IPS DF 6.9 (cell line): ENCODE measurements around the gene DIP2C.

Experiments
- DNase-seq: peaks from one replicate; pipeline ENCODE4 v3.0.0-alpha.2; 2013; ENCODE audit warnings: low read depth, low spot score
- H3K27ac ChIP-seq: one replicate; pipeline ENCODE4 v1.5.1; 2013; ENCODE audit warnings: low read length, control low read depth
- H3K27me3 ChIP-seq: 2 replicates; pipeline ENCODE4 v1.6.1; 2013; ENCODE audit warnings: mild to moderate bottlenecking, low read length; ENCODE audit not compliant: control insufficient read depth, insufficient read depth
- H3K36me3 ChIP-seq: 2 replicates; pipeline ENCODE4 v1.6.1; 2013; ENCODE audit warnings: low read length; ENCODE audit not compliant: control insufficient read depth, insufficient read depth
- H3K4me1 ChIP-seq: 2 replicates; pipeline ENCODE4 v1.6.1; 2013; ENCODE audit warnings: low read length; ENCODE audit not compliant: control insufficient read depth, insufficient read depth
- H3K4me3 ChIP-seq: 2 replicates; pipeline ENCODE4 v1.5.1; 2013; ENCODE audit warnings: mild to moderate bottlenecking, low read length
- H3K9me3 ChIP-seq: 2 replicates; pipeline ENCODE4 v1.6.1; 2013; ENCODE audit warnings: low read length, inconsistent platforms; ENCODE audit not compliant: control insufficient read depth, insufficient read depth
- WGBS: extraction: QIAGEN DNeasy Blood & Tissue Kit; methylation state at CpG from one replicate; pipeline ENCODE4 v1.1.7; 2013; ENCODE audit warnings: mixed read lengths, missing lambda C conversion rate; ENCODE audit not compliant: insufficient read length, insufficient coverage; 5-methylcytosine and 5-hydroxymethylcytosine counted together

Gene DIP2C

GRCh38 chr10:505419-505818, 184.0 kb downstream of the DIP2C start:
- WGBS, result no CpG with 5 or more reads among the region's 3 CpGs
- Histone ChIP-seq H3K4me1 (no peaks in the 10 kb centered on the region), H3K4me3 (no peak overlapping the region), H3K27me3 (peaks cover 47% of the 10 kb centered on the region), H3K27ac (no peak overlapping the region), H3K9me3 (no peaks in the 10 kb centered on the region), H3K36me3 (no peaks in the 10 kb centered on the region)
- DNase-seq, result no peak

- Histone ChIP-seq H3K9me3 (no peaks in the 10 kb centered on the region), H3K27me3 (peaks cover 43% of the 10 kb centered on the region), H3K4me1 (no peaks in the 10 kb centered on the region), H3K36me3 (no peaks in the 10 kb centered on the region), H3K27ac (no peak overlapping the region), H3K4me3 (no peak overlapping the region)
- no peak for DNase-seq
- WGBS, result no CpG with 5 or more reads among the region's 14 CpGs
Observed at GRCh38 chr10:504806-505205, 184.7 kb downstream of the DIP2C start.

GRCh38 chr10:504121-504611, 185.3 kb downstream of the DIP2C start:
- Histone ChIP-seq H3K36me3 (no peaks in the 10 kb centered on the region), H3K27me3 (peaks cover 39% of the 10 kb centered on the region), H3K9me3 (no peaks in the 10 kb centered on the region), H3K27ac (no peak overlapping the region), H3K4me1 (no peaks in the 10 kb centered on the region), H3K4me3 (no peak overlapping the region)
- DNase-seq, result no peak
- WGBS, result no CpG with 5 or more reads among the region's 17 CpGs

- DNase-seq, result no peak
- H3K27me3 ChIP-seq, result peaks cover 29% of the 10 kb centered on the region
- no peaks in the 10 kb centered on the region for H3K4me1 ChIP-seq
Observed at GRCh38 chr10:501596-501995, 187.9 kb downstream of the DIP2C start.

GRCh38 chr10:500876-501275, 188.6 kb downstream of the DIP2C start:
- peaks cover 22% of the 10 kb centered on the region for H3K27me3 ChIP-seq

More at GRCh38 chr10:501596-501995, 187.9 kb downstream of the DIP2C start:
- Histone ChIP-seq H3K27ac (no peak overlapping the region), H3K36me3 (no peaks in the 10 kb centered on the region), H3K9me3 (no peaks in the 10 kb centered on the region), H3K4me3 (no peak overlapping the region)
- WGBS, result no CpG with 5 or more reads among the region's 8 CpGs

GRCh38 chr10:499991-500390, 189.5 kb downstream of the DIP2C start:
- Histone ChIP-seq H3K36me3 (no peaks in the 10 kb centered on the region), H3K27me3 (peaks cover 16% of the 10 kb centered on the region; the same call in 1 of the 2 replicates), H3K4me3 (no peak overlapping the region), H3K27ac (no peak overlapping the region), H3K9me3 (no peaks in the 10 kb centered on the region), H3K4me1 (no peaks in the 10 kb centered on the region)
- DNase-seq, result no peak
- no CpG with 5 or more reads among the region's 4 CpGs for WGBS

More at GRCh38 chr10:500876-501275, 188.6 kb downstream of the DIP2C start:
- no peak overlapping the region for H3K27ac ChIP-seq
- DNase-seq, result no peak
- no peaks in the 10 kb centered on the region for H3K36me3 ChIP-seq
- no peaks in the 10 kb centered on the region for H3K9me3 ChIP-seq
- WGBS, result no CpG with 5 or more reads among the region's 2 CpGs
- H3K4me3 ChIP-seq, result no peak overlapping the region
- H3K4me1 ChIP-seq, result no peaks in the 10 kb centered on the region

- Histone ChIP-seq H3K4me1 (no peaks in the 10 kb centered on the region), H3K27ac (no peak overlapping the region), H3K9me3 (no peaks in the 10 kb centered on the region), H3K4me3 (no peak overlapping the region), H3K27me3 (peaks cover 7% of the 10 kb centered on the region; the same call in 1 of the 2 replicates), H3K36me3 (no peaks in the 10 kb centered on the region)
- no CpG with 5 or more reads among the region's 15 CpGs for WGBS
- DNase-seq, result no peak
Observed at GRCh38 chr10:498760-499435, 190.6 kb downstream of the DIP2C start.

GRCh38 chr10:497898-498451, 191.5 kb downstream of the DIP2C start:
- WGBS, result no CpG with 5 or more reads among the region's 6 CpGs

GRCh38 chr10:497289-497688, 192.2 kb downstream of the DIP2C start:
- Histone ChIP-seq H3K27me3 (no peaks in the 10 kb centered on the region), H3K4me3 (no peak overlapping the region), H3K27ac (no peak overlapping the region), H3K9me3 (no peaks in the 10 kb centered on the region), H3K36me3 (no peaks in the 10 kb centered on the region), H3K4me1 (no peaks in the 10 kb centered on the region)
- no peak for DNase-seq
- WGBS, result no CpG with 5 or more reads among the region's 10 CpGs

More at GRCh38 chr10:497898-498451, 191.5 kb downstream of the DIP2C start:
- H3K9me3 ChIP-seq, result no peaks in the 10 kb centered on the region
- no peaks in the 10 kb centered on the region for H3K36me3 ChIP-seq
- H3K4me1 ChIP-seq, result no peaks in the 10 kb centered on the region
- no peak for DNase-seq
- H3K27ac ChIP-seq, result no peak overlapping the region
- no peak overlapping the region for H3K4me3 ChIP-seq
- H3K27me3 ChIP-seq, result peaks cover 3% of the 10 kb centered on the region; the same call in 1 of the 2 replicates

- no peak for DNase-seq
- no peak overlapping the region for H3K27ac ChIP-seq
- whole genome bisulfite sequencing, result no CpG with 5 or more reads among the region's 3 CpGs
- no peaks in the 10 kb centered on the region for H3K9me3 ChIP-seq
- no peaks in the 10 kb centered on the region; the same call in 1 of the 2 replicates for H3K4me1 ChIP-seq
- no peaks in the 10 kb centered on the region for H3K36me3 ChIP-seq
- no peaks in the 10 kb centered on the region for H3K27me3 ChIP-seq
- H3K4me3 ChIP-seq, result no peak overlapping the region
Observed at GRCh38 chr10:494556-494955, 194.9 kb downstream of the DIP2C start.
